HepG2 (cell line): ENCODE measurements around the gene CBLC. TPM values are rescaled to one million over a fixed set of nuclear protein-coding genes. Genes with fewer than 3 reads are reported as not detected.

Experiments used
- ATF1 ChIP-seq: IDR thresholded peaks from 2 replicates; pipeline ENCODE4 v1.6.1; 2016; ENCODE audit warnings: mild to moderate bottlenecking, control low read depth
- CEBPB ChIP-seq: IDR thresholded peaks from 2 replicates; pipeline ENCODE4 v1.6.1; 2011; ENCODE audit warnings: low read depth, low read length, improper control_type of control experiment, borderline replicate concordance
- FOSL1 ChIP-seq: sonication (generic); formaldehyde crosslinking; IDR thresholded peaks from 2 replicates; pipeline ENCODE4 v1.9.0; 2021; ENCODE audit warnings: missing genetic modification reagents, borderline replicate concordance
- FOXO1 ChIP-seq: sonication (generic); formaldehyde crosslinking; IDR thresholded peaks from 2 replicates; pipeline ENCODE4 v1.4.0; 2020; ENCODE audit warnings: missing genetic modification reagents
- HDAC1 ChIP-seq: sonication (generic); formaldehyde crosslinking; IDR thresholded peaks from 2 replicates; pipeline ENCODE4 v1.5.1; 2020; ENCODE audit warnings: mild to moderate bottlenecking, missing genetic modification reagents
- KLF13 ChIP-seq: sonication (generic); formaldehyde crosslinking; IDR thresholded peaks from 2 replicates; pipeline ENCODE4 v1.4.0; 2020; ENCODE audit warnings: mild to moderate bottlenecking, missing genetic modification reagents
- NFIB ChIP-seq: sonication (generic); formaldehyde crosslinking; IDR thresholded peaks from 2 replicates; pipeline ENCODE4 v1.9.0; 2021; ENCODE audit warnings: missing genetic modification reagents, mild to moderate bottlenecking, borderline replicate concordance
- PAX8 ChIP-seq: sonication (generic); formaldehyde crosslinking; IDR thresholded peaks from 2 replicates; pipeline ENCODE4 v1.8.0; 2022; ENCODE audit warnings: mild to moderate bottlenecking, missing genetic modification reagents, borderline replicate concordance
- PBX2 ChIP-seq: IDR thresholded peaks from 2 replicates; pipeline ENCODE4 v1.6.1; 2016; ENCODE audit warnings: control low read depth
- PCBP2 ChIP-seq: fragments of 200-400 bp; formaldehyde crosslinking; optimal IDR thresholded peaks from 2 replicates; pipeline ENCODE3; 2018; ENCODE audit warnings: low read length, low read depth; ENCODE audit not compliant: poor library complexity, severe bottlenecking
- PHF20 ChIP-seq: sonication (generic); formaldehyde crosslinking; IDR thresholded peaks from 2 replicates; pipeline ENCODE4 v1.5.0; 2020; ENCODE audit warnings: mild to moderate bottlenecking, missing genetic modification reagents
- POGZ ChIP-seq: sonication (generic); formaldehyde crosslinking; IDR thresholded peaks from 2 replicates; pipeline ENCODE4 v1.4.0; 2020; ENCODE audit warnings: mild to moderate bottlenecking, missing genetic modification reagents
- POLR2AphosphoS2 ChIP-seq: IDR thresholded peaks from 2 replicates; pipeline ENCODE4 v1.6.1; 2011; ENCODE audit warnings: low read depth, low read length, improper control_type of control experiment
- RBM39 ChIP-seq: fragments of 200-400 bp; formaldehyde crosslinking; IDR thresholded peaks from one replicate; pipeline ENCODE4 v1.6.1; 2018; ENCODE audit warnings: antibody characterized with exemption, mild to moderate bottlenecking, low read depth, low read length; ENCODE audit not compliant: poor library complexity, severe bottlenecking
- RERE ChIP-seq: IDR thresholded peaks from 2 replicates; pipeline ENCODE4 v1.6.1; 2016; ENCODE audit warnings: low read depth, missing genetic modification reagents, missing compliant biosample characterization
- SOX6 ChIP-seq, 2 experiments: fragments of 450-650 bp in 1 of 2; sonication (generic) in 1 of 2; formaldehyde crosslinking in 1 of 2; IDR thresholded peaks; 2 replicates each; pipeline versions ENCODE4 v1.4.0 to v1.6.1; 2017 to 2020; ENCODE audit warnings: antibody characterized with exemption in 1 of 2, mild to moderate bottlenecking in 1 of 2, missing genetic modification reagents in 1 of 2
- THYN1 ChIP-seq: sonication (generic); formaldehyde crosslinking; IDR thresholded peaks from 2 replicates; pipeline ENCODE4 v1.8.1; 2023; ENCODE audit warnings: low read depth, mild to moderate bottlenecking, moderate library complexity, missing genetic modification reagents, borderline replicate concordance
- TRIM22 ChIP-seq: fragments of 450-650 bp; IDR thresholded peaks from 2 replicates; pipeline ENCODE4 v1.6.1; 2017
- ZFP1 ChIP-seq: IDR thresholded peaks from 2 replicates; pipeline ENCODE4 v1.6.1; 2016
- ZNF44 ChIP-seq: sonication (generic); formaldehyde crosslinking; IDR thresholded peaks from 2 replicates; pipeline ENCODE4 v1.5.1; 2020; ENCODE audit warnings: mild to moderate bottlenecking, missing genetic modification reagents
- ZNF782 ChIP-seq: sonication (generic); formaldehyde crosslinking; IDR thresholded peaks from 2 replicates; pipeline ENCODE4 v1.4.0; 2020; ENCODE audit warnings: missing genetic modification reagents, mild to moderate bottlenecking, borderline replicate concordance
- ZNF883 ChIP-seq: sonication (generic); formaldehyde crosslinking; IDR thresholded peaks from 2 replicates; pipeline ENCODE4 v1.5.1; 2020; ENCODE audit warnings: mild to moderate bottlenecking, missing genetic modification reagents; ENCODE audit errors: not compliant biosample characterization
- polyA plus RNA-seq, 8 experiments: library from polyadenylated mRNA; depleted of rRNA in 3 of 8; stranded (reverse) in 7 of 8; unstranded in 1 of 8; fragments of >200 nt; fragmentation: Illumina TruSeq in 4 of 8; extraction: Trizol in 4 of 8; gene quantifications; 2 replicates each; pipeline versions ENCODE4 v1.2.1 to v1.2.3, GENCODE V29; 2011 to 2016; ENCODE audit warnings: low read depth in 4 of 8, missing spikeins in 1 of 8, mixed read lengths in 1 of 8; ENCODE audit not compliant: insufficient read depth in 1 of 8
- total RNA-seq, 5 experiments: library from RNA; depleted of rRNA; stranded (reverse); fragments of >200 nt; fragmentation: Illumina TruSeq; extraction: Trizol; gene quantifications; 2 replicates each; pipeline ENCODE4 v1.2.3, GENCODE V29; 2016; ENCODE audit warnings: low read depth in 1 of 5

The CBLC gene
- total and polyA plus RNA-seq, 2 of the 13 experiments (the other 11 are each of a cell fraction or from before 2014, with no cell fraction given): 1.8 to 2.6 TPM

- TF ChIP-seq PBX2 (CRISPR knock-in tag) (no peak), RERE (CRISPR knock-in tag) (no peak), SOX6 (IDR thresholded peaks at IDR 0.05) (no peak), SOX6 (CRISPR knock-in tag; IDR thresholded peaks at IDR 0.05) (peak; percentile 47), ZNF782 (CRISPR knock-in tag) (no peak), ZNF44 (CRISPR knock-in tag) (no peak), RBM39 (peak; percentile 12), HDAC1 (peak; percentile 64; the same call in 1 of the 2 replicates), NFIB (CRISPR knock-in tag) (no peak), ATF1 (CRISPR knock-in tag) (no peak), POGZ (peak; percentile 47; the same call in 1 of the 2 replicates), TRIM22 (no peak), PCBP2 (no peak), PAX8 (no peak), POLR2AphosphoS2 (no peak), FOXO1 (CRISPR knock-in tag) (no peak), ZNF883 (peak; percentile 49), ZFP1 (CRISPR knock-in tag) (no peak), CEBPB (no peak), KLF13 (CRISPR knock-in tag) (no peak), FOSL1 (no peak), THYN1 (CRISPR knock-in tag) (no peak), PHF20 (CRISPR knock-in tag) (no peak)
Measured at GRCh38 chr19:44845612-44846454, 68.1 kb downstream of the CBLC start, which contains the start of gene NECTIN2 (continued).
